Measurements from ENCODE around the gene VIPR1. TPM values are rescaled to one million over a fixed set of nuclear protein-coding genes. Genes with fewer than 3 reads are reported as not detected.
"Not testable (repeated sequence)": the region's sequence is repeated elsewhere in the genome, so short reads cannot be mapped to it uniquely, and the experiment has no call there.

VIPR1 gene
- polyA plus RNA-seq, 1 of the 3 experiments (the other 2 are of a cell fraction), result not detected

GRCh38 chr3:42579346-42579745, 76.9 kb downstream of the VIPR1 start:
- peaks cover 4 to 39% of the 10 kb centered on the region in 2 experiments for H3K36me3 ChIP-seq (replicated peaks in 1 of 2; ENCODE audit: control insufficient read depth in 1 of 2, insufficient read depth in 2 of 2, low read length in 1 of 2)
- H3F3A ChIP-seq (replicated peaks; ENCODE audit: insufficient read depth); H4K20me1 ChIP-seq (ENCODE audit: insufficient read depth); H3K27me3 ChIP-seq (ENCODE audit: insufficient read depth); H3K9me2 ChIP-seq; H3K9me3 ChIP-seq; H2AFZ ChIP-seq (ENCODE audit: low read depth); DNase-seq; H3K4me2 ChIP-seq; H3K4me3 ChIP-seq (ENCODE audit: low read depth in 2 of 2, low read length in 1 of 2); H3K4me1 ChIP-seq (ENCODE audit: control insufficient read depth in 1 of 2, insufficient read depth in 2 of 2, low read depth in 1 of 2, low read length in 1 of 2); POLR2A ChIA-PET; H3K27ac ChIP-seq (ENCODE audit: low read depth in 2 of 2, low read length in 1 of 2); H3K9ac ChIP-seq: not testable (repeated sequence)
- H3K79me2 ChIP-seq (ENCODE audit: insufficient read depth), result peaks cover 72% of the 10 kb centered on the region
- WGBS (ENCODE audit: low lambda C conversion rate), result 98% methylated on average over 4 of the region's 4 CpGs
- CTCF ChIA-PET, result interaction anchor here (0.9 to 1.0 kb wide), 2 partner anchors 27 to 31 kb away, joined by 3 to 4 read pairs; no protein-coding TSS in a partner anchor

DNA sequence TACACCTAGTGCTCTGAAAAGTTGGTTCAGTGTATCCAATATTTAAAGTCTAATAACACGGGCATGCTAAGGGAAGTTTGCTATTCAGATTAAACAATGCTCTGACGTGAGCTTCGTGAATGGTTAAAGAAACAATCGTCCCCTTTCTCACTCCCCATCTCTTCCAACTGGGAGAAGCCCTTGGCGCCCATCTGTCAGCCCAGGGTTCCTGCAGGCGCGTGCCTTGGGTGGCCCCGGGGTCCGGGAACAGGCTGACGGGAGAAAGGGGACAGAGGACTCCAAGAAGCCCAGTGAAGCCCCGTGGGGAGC, 78.9 kb downstream of the VIPR1 start:
- no peaks in the 10 kb centered on the region for H4K20me1 ChIP-seq (ENCODE audit: insufficient read depth)
- H3K27ac ChIP-seq (ENCODE audit: low read depth in 2 of 2, low read length in 1 of 2), result peak overlapping the region; percentile 64 to 82
- peaks cover 0 to 7% of the 10 kb centered on the region in 2 experiments; a peak in 2 of 4 replicates for H3K4me1 ChIP-seq (ENCODE audit: control insufficient read depth in 1 of 2, insufficient read depth in 2 of 2, low read depth in 1 of 2, low read length in 1 of 2)
- H3K4me3 ChIP-seq (ENCODE audit: low read depth in 2 of 2, low read length in 1 of 2), result peak overlapping the region; percentile 80 to 92
- H3K36me3 ChIP-seq (replicated peaks in 1 of 2; ENCODE audit: control insufficient read depth in 1 of 2, insufficient read depth in 2 of 2, low read length in 1 of 2), result peaks cover 0 to 20% of the 10 kb centered on the region in 2 experiments
- ChIA-PET POLR2A (no interaction called here), CTCF (interaction anchor here (1.0 to 3.2 kb wide), 6 partner anchors 9 to 258 kb away, joined by 3 to 16 read pairs (median 4); partner anchors contain the start of gene ZBTB47)
- TF ChIP-seq, protein P1, sequence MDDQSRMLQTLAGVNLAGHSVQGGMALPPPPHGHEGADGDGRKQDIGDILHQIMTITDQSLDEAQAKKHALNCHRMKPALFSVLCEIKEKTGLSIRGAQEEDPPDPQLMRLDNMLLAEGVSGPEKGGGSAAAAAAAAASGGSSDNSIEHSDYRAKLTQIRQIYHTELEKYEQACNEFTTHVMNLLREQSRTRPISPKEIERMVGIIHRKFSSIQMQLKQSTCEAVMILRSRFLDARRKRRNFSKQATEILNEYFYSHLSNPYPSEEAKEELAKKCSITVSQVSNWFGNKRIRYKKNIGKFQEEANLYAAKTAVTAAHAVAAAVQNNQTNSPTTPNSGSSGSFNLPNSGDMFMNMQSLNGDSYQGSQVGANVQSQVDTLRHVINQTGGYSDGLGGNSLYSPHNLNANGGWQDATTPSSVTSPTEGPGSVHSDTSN (IDR thresholded peaks at IDR 0.05), result no peak
- no peak for TF ChIP-seq IRF3 (IDR thresholded peaks at IDR 0.05; ENCODE audit: low read depth, low read length)
- TF ChIP-seq JUND (IDR thresholded peaks at IDR 0.05), result no peak
- no peaks in the 10 kb centered on the region for H3K9me2 ChIP-seq
- peak overlapping the region; percentile 96 for H2AFZ ChIP-seq (ENCODE audit: low read depth)
- no peak for DNase-seq
- H3K27me3 ChIP-seq (ENCODE audit: insufficient read depth), result no peaks in the 10 kb centered on the region
- H3K4me2 ChIP-seq, result peak overlapping the region; percentile 93
- peak overlapping the region; percentile 87 for H3K9ac ChIP-seq
- H3F3A ChIP-seq (replicated peaks; ENCODE audit: insufficient read depth), result peaks cover 3% of the 10 kb centered on the region
- 0% methylated on average over 8 of the region's 11 CpGs for WGBS (ENCODE audit: low lambda C conversion rate)
- no peaks in the 10 kb centered on the region for H3K9me3 ChIP-seq
- peaks cover 54% of the 10 kb centered on the region for H3K79me2 ChIP-seq (ENCODE audit: insufficient read depth)

DNA sequence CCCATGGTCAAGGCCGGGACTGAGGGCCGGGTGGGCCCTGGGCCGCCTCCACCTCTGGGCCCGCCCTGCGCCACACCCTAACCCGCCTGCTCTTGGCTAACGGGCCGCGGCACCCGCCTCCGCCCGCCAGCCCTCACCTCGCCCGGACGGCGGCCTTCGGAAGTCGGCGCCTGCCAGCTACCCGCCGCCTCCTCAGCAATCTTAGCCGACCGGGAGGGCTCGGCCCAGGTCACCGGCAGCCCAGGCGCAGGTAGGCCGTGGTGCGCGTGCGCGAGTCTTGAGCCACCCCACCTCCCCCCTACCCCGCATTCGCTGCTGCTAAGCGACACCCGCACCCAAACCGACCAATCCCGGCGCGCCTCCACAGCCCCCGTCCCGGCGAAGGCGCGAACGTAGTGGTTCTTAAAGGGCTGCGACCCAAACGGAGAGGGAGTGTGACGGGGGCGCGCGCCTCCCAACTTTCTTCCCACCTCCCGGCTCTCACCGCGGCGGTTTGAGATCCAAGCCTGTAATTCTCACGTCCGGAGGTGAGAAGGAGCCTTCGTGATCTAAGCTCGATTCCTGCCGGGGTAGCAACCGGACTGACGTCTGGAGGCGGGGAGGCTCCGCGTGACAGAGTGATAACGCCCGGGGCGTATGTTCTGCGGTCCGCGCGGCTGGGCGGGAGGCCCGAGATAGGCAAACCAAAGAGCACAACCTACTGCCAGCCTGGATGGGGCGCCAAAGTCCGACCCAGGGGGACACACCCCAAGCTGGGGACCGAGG, 79.4 kb downstream of the VIPR1 start, which contains the start of gene SEC22C:
TSS of gene SEC22C (minus strand) at position 259 of the 765 bp plus-strand sequence. CDS start 12,921 bp downstream, outside the sequence.
- no peaks in the 10 kb centered on the region for H4K20me1 ChIP-seq (ENCODE audit: insufficient read depth)
- H3K79me2 ChIP-seq (ENCODE audit: insufficient read depth), result peaks cover 49% of the 10 kb centered on the region
- peak within 1 kb of the TSS; percentile 87 for H3K9ac ChIP-seq
- no peaks in the 10 kb centered on the region for H3K27me3 ChIP-seq (ENCODE audit: insufficient read depth)
- H3K4me1 ChIP-seq (ENCODE audit: control insufficient read depth in 1 of 2, insufficient read depth in 2 of 2, low read depth in 1 of 2, low read length in 1 of 2), result peaks cover 0 to 7% of the 10 kb centered on the region in 2 experiments; a peak in 2 of 4 replicates
- peak within 1 kb of the TSS; percentile 80 to 92 for H3K4me3 ChIP-seq (ENCODE audit: low read depth in 2 of 2, low read length in 1 of 2)
- no peaks in the 10 kb centered on the region for H3K9me3 ChIP-seq
- H3K27ac ChIP-seq (ENCODE audit: low read depth in 2 of 2, low read length in 1 of 2), result peak within 1 kb of the TSS; percentile 64 to 82
- H3K36me3 ChIP-seq (replicated peaks in 1 of 2; ENCODE audit: control insufficient read depth in 1 of 2, insufficient read depth in 2 of 2, low read length in 1 of 2), result peaks cover 0 to 20% of the 10 kb centered on the region in 2 experiments
- H3K9me2 ChIP-seq, result no peaks in the 10 kb centered on the region
- 1% methylated on average over 48 of the region's 77 CpGs for WGBS (ENCODE audit: low lambda C conversion rate)
- ChIA-PET CTCF (interaction anchor here (0.6 to 3.2 kb wide), 13 partner anchors 10 to 586 kb away, joined by 3 to 16 read pairs (median 5); partner anchors contain the start of gene ZBTB47), POLR2A (interaction anchor here (0.8 to 1.3 kb wide), 2 partner anchors 18 to 83 kb away, joined by 3 to 5 read pairs; partner anchors contain the start of gene NKTR)
- peak within 1 kb of the TSS; percentile 96 for H2AFZ ChIP-seq (ENCODE audit: low read depth)
- DNase-seq, result peak; percentile 99
- H3K4me2 ChIP-seq, result peak within 1 kb of the TSS; percentile 93
- peaks cover 3% of the 10 kb centered on the region for H3F3A ChIP-seq (replicated peaks; ENCODE audit: insufficient read depth)
- peak; percentile 41; the same call in 1 of the 2 replicates for TF ChIP-seq POLR2AphosphoS5 (IDR thresholded peaks at IDR 0.05; ENCODE audit: low read depth, low read length)
- TF ChIP-seq CHD2 (IDR thresholded peaks at IDR 0.05; ENCODE audit: low read length, partially characterized antibody), result peak; percentile 52
- TF ChIP-seq USF2 (IDR thresholded peaks at IDR 0.05; ENCODE audit: borderline replicate concordance, low read depth, low read length), result no peak
- TF ChIP-seq EZH2phosphoT487 (IDR thresholded peaks at IDR 0.05; ENCODE audit: borderline replicate concordance, low read depth), result no peak
- TF ChIP-seq, protein P1 (IDR thresholded peaks at IDR 0.05), result no peak
- no peak; the same call in 1 of the 2 replicates for TF ChIP-seq CTCF (IDR thresholded peaks at IDR 0.05)
- no peak for TF ChIP-seq MEF2A (IDR thresholded peaks at IDR 0.05; ENCODE audit: borderline replicate concordance, low read depth)
- TF ChIP-seq EP300 (IDR thresholded peaks at IDR 0.05; ENCODE audit: borderline replicate concordance in 1 of 2, low read depth in 1 of 2, low read length in 1 of 2), result no peak
- TF ChIP-seq NFIC (IDR thresholded peaks at IDR 0.05; ENCODE audit: borderline replicate concordance), result no peak
- no peak for TF ChIP-seq TEAD4 (IDR thresholded peaks at IDR 0.05; ENCODE audit: borderline replicate concordance, insufficient read depth)
- no peak for TF ChIP-seq RFX5 (IDR thresholded peaks at IDR 0.05; ENCODE audit: low read length)

All from SK-N-SH (cell line).